Inferior parietal cortex (tissue), 1 donor: ENCODE measurements around the gene PLP2.
"Not testable (repeated sequence)": the region's sequence is repeated elsewhere in the genome, so short reads cannot be mapped to it uniquely, and the experiment has no call there.

Experiments
- DNase-seq: peaks from one replicate; pipeline ENCODE4 v3.0.0-alpha.2; 2016; ENCODE audit errors: extremely low spot score

The PLP2 gene, protein sequence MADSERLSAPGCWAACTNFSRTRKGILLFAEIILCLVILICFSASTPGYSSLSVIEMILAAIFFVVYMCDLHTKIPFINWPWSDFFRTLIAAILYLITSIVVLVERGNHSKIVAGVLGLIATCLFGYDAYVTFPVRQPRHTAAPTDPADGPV

DNA sequence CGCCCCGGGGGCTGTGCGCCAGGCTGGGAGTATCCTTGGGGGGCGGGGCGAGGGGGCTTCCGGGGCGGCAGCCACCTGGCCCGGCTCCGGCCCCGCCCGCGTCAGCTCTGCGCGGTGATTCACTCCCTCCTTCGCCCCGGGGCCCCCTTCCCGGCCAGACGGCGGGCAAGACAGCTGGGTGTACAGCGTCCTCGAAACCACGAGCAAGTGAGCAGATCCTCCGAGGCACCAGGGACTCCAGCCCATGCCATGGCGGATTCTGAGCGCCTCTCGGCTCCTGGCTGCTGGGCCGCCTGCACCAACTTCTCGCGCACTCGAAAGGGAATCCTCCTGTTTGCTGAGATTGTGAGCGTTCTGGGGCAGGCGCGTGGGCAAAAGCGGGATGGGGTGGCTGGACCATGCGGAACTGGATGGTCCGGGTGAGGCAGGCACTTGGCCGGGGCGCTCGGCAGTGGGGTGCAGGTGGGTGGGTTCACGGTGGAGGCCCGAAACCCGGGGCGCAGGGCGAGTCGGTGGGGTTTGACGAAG, at the start of gene PLP2:
Gene PLP2, plus strand, starts transcription at position 147 of the 528 bp plus-strand sequence. Its CDS starts 103 bp downstream, at position 250.
- DNase-seq, result no peak

DNA sequence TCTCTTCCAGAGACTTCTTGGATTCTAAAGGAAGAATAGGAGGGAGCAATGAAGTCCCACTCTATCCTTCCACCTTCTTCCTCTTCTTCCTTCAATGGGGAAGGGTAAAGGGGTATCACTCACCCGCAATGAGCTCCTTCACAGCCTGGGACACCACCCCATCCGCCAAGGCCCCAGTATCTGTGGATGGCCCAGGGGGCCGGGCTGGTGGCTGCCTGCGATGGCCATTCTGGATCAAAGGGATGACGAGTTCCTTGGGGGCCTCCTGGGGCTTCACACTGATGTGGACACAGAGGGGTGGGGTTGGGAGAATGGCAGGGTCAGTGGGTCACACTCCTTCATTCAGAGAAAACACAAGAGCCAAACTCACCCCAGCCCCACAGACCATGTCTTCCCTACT, 49.2 kb upstream of the PLP2 start:
- DNase-seq, result no peak

DNA sequence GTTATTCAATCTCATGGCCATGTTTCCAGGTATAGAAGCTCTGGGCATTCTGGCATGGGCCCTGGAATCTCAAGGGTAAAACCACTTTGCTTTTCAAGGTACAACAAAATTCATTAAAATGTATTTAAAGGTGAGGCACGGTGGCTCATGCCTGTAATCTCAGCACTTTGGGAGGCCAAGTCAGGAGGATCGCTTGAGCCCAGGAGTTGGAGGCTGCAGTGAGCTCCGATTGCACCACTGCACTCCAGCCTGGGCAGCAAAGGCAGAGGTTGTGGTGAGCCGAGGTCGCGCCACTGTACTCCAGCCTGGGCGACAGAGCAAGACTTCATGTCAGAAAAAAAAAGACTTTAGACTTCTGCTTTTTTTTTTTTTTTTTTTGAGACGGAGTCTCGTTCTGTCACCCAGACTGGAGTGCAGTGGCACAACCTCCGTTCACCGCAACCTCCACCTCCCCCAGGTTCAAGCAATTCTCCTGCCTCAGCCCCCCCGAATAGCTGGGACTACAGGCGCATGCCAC, 43.9 kb upstream of the PLP2 start:
- DNase-seq, result not testable (repeated sequence)

DNA sequence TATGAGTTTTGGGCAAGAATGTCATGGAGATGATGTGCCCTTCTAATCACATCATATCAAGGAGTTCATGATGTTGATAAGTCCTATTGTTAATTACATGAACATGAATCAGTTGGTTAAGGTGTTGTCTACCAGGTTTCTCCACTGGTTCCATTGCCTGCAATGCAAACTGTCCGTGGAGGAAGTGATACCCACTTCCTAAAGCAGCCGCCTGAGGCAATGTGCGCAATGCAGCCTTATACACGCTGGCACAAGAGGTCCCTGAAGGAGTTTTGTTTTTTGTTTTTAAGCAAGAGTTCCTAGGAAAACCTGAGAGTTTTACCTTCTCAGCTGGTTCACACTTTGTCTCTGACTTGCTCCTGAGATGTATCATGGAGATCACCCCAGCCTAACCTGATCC, 42.3 kb upstream of the PLP2 start:
- no peak for DNase-seq

DNA sequence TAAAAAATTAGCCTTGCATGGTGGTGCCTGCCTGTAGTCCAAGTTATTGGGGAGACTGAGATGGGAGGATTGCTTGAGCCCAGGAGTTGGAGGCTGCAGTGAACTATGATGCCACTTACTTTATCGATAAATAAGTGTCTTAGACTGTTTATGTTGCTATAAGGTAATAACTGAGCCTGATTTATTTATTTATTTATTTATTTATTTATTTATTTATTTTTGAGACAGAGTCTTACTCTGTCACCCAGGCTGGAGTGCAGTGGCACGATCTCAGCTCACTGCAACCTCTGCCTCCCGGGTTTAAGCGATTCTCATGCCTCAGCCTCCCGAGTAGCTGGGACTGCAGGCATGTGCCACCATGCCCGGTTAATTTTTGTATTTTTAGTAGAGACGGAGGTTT, 39.4 kb upstream of the PLP2 start:
- not testable (repeated sequence) for DNase-seq

DNA sequence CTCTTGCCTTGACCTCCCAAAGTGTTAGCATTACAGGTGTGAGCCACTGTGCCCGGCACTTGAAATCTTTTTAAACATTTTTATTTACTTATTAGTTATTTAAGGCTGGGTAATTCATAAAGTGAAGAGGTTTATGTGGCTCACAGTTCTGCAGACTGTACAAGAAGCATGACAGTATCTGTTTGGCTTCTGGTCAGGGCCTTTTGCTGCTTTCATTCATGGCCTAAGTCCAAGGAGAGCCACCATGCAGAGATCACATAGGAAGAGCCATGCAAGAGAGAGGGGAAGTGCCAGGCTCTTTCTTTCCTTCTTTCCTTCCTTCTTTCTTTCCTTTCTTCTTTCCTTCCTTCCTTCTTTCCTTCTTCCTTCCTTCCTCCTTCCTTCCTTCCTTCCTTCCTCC, 37.9 kb upstream of the PLP2 start:
- no peak for DNase-seq

DNA sequence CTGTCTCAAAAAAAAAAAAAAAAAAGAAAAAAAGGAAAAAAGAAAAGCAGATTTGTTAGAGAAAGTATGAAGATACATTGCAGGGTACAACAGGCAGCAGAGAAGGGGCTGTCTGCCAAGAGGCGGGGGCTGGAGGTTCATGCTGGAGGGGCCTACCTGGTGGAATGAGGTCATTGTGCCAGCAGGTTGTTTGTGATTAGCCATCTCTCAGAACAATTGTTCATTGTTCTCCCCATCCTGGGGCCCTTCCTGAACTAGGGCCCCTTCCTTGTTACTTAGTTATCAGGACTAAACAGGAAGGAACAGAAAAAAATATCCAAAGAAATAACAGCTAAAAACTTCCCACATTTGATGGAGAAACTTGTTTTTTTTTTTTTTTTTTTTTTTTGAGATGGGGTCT, 34.2 kb upstream of the PLP2 start:
- DNase-seq, result no peak

DNA sequence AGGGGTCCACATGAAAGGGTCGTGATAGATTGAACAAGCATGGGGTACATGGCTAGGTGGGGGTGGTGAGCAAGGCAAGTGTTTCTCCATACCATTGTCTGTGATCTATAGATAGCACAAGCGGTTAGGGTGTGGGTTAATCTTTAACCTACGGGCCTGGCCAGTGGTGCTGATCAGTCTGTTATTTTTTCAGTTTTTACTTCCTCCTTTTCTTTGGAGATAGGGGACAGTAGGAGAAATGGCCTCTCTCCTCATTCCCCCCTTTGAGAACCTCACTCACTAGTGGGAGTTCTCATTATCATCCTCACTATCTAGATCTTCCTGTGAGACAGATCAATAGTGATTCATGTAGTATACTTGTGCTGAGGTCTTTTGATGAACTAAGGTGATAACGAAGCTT, 32.0 kb upstream of the PLP2 start:
- no peak for DNase-seq

DNA sequence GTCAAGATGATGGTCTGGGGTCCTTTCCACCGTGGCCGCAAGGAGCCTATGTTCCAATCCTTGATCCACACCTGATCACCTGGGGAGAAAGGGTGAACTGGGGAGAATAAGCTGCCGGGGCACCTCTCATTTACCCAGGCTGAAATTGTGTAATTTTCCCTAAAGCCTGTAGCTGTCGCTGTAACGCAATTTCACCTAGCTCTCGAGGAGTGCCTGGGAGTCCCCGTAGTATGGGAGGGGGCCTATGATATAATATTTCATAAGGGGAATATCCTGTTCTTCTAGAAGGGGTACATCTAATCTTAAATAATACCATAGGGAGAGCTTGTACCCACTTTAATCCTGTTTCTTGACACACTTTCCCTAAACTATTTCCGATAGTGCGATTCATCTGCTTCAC, 29.4 kb upstream of the PLP2 start:
- not testable (repeated sequence) for DNase-seq

DNA sequence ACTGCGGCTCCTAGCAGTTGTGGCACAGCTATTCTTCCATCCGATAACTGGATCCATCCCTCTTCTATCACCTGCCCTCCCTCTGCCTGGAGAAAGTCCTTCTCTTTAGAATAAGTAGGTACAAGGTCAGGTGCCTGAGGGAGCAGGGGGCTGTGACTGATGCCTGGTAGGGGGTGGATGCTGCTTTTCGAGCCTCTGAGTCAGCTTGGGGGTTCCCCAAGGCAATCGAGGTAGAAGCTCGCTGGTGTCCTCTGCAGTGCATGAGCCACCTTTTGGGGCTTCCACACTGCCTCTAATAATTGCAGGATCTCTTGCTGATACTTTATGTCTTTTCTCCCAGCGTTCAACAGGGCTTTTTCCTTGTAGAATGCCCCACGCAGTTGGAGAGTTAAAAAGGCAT, 28.5 kb upstream of the PLP2 start:
- DNase-seq, result not testable (repeated sequence)

DNA sequence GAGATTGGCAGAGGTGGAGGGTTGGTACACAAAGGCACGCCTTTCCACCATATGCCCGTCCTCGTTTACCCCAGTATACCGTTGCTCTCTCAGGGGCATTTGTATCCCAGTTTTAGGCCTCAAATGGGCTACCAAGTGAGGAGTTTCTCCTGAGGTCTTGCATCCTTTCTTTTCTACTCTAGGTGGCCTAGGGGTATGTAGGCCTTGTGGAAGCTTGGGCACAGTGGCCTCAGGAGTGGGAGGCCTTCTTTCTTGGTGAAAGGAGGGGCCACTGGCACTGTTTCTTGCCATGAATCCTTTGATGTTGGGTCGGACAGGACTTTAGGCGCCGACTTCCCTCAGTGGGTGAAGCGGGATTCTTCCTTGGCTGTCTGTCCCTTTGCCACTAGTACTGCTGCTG, 24.4 kb upstream of the PLP2 start:
- no peak for DNase-seq

DNA sequence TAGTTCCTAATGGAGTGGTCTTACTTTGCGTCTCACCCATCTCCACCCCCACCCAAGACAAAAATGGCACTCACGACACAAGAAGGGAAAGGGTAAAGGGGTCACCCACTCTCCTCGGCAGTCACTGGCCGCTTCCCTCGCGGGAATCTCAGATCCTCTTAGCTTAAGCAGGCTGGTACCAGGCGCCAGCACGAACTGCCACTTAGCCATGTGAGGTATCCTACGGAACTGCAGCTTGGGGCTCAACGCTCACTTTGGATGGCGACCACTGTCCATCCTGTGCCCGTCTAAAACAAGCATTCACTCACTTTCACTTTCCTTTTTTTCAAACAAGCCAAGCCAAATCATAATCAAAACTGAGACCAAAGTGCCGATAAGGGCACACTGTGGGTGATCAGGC, 23.8 kb upstream of the PLP2 start:
- no peak for DNase-seq

DNA sequence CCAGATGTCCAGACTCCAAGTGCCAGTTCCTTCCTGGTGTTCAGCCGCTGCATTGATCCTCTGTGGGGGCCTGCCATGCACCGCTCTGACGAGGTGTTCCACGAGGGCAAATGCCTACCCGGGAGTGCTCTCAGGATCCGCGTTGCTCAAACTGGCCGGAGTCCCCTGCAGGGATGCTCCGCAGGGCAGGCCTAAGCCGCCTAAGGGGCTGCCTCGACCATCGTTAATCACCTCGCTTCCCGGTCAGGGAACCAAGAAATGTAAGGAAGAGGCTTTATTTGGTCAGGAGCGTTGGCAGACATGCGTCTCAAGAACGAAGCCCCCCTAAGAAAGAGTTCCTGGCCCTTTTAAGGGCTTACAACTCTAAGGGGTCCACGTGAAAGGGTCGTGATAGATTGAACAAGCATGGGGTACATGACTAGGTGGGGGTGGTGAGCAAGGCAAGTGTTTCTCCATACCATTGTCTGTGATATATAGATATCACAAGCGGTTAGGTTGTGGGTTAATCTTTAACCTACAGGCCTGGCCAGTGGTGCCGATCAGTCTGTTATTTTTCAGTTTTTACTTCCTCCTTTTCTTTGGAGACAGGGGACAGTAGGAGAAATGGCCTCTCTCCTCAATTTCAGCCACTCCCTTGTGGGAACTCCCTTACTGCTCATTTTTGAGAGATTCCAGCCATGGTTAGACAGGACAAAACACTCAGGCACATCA, 23.2 kb upstream of the PLP2 start:
- DNase-seq, result not testable (repeated sequence)

DNA sequence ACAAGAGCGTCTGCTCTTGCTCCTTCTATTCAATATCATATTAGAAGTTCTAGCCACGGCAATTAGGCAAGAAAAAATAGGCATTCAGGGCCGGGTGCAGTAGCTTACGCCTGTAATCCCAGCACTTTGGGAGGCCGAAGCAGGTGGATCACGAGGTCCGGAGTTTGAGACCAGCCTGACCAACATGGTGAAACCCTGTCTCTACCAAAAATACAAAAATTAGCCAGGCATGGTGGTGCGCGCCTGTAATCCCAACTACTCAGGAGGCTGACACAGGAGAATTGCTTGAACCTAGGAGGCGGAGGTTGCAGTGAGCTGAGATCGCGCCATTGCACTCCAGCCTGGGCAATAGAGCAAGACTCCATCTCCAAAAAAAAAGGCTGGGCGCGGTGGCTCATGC, 22.4 kb upstream of the PLP2 start:
- not testable (repeated sequence) for DNase-seq

DNA sequence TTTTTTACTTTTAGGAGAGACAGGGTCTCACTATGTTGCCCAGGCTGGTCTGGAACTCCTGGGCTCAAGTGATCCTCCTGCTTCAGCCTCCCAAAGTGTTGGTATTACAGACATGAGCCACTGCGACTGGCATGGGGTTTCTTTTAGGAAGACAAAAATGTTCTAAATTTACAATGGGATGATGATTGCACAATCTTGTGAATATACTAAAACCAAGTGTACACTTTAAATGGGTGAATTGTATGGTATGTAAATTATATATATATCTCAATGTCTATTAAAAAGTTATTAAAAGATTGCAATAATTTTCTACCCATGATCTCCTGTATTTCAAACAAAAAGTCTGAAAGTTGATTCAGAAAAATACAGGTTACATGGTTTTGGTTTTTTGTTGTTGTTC, 18.2 kb upstream of the PLP2 start:
- DNase-seq, result no peak

DNA sequence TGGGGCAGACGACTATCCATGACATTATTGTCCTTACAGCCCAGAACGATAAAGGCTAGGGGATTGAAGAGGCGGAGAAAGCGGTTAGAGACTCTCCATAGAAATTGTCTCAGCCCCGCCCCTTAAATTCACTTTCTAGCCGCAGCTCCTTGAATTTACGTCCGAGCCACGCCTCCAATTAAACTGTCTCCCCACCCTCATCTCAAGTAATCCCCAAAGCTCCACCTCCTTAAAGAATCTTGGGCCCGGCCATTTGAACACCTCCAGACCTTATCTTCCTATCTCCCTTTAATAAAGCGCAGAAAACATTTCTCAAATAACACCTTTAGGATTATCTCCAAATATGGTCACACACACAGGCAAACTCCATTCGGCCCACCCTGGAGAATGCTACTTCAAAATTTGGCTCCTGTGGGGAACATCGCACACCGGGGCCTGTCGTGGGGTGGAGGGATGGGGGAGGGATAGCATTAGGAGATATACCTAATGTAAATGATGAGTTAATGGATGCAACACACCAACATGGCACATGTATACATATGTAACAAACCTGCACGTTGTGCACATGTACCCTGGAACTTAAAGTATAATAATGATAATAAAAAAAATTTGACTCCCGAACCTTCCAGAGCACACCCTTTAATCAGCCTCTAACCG, 16.3 kb upstream of the PLP2 start:
- DNase-seq, result peak; percentile 46

DNA sequence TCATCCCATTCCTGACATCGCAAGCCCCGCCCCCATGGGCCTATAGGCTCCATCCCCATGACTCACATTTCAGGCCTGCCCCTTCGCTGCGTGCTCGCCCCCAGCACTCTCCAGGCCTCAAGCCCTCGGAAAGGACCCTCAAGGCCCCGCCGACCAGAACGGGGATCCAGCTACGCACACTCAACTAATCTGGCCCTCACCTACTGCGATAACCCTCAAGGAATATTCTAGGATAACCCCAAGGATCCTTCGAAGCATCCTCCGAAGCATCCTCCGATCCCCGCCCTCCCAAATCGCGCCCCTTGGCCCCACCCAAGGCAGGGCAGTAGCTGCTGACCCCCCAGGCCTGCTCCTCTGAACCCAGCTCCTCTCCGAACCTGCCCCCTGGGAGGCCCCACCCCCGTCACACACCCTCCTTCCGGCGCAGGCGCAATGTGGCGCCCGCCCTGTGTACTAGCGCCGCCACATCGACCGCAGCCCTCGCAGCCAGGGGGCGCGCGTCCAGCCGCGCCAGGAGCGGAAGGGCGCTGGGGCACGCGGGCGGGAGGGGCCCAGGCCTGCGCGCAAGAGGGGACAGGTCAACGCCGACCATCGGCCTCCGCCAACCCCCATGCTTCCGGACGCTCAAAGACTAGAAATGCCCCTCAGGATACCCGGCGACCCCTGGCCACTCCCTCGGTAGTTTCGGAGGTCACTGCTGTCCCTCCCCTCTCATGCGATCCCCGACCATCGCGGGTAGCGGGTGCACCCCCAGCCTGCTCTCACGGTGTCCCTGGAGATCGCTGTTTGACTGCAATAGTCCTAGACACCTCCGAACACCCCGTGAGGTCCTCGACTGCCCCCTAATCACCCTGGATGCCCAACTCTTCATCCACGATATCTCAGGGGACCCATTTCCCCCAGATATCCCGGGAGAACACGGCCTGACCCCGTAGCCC, 15.5 kb upstream of the PLP2 start:
- DNase-seq, result peak; percentile 79

DNA sequence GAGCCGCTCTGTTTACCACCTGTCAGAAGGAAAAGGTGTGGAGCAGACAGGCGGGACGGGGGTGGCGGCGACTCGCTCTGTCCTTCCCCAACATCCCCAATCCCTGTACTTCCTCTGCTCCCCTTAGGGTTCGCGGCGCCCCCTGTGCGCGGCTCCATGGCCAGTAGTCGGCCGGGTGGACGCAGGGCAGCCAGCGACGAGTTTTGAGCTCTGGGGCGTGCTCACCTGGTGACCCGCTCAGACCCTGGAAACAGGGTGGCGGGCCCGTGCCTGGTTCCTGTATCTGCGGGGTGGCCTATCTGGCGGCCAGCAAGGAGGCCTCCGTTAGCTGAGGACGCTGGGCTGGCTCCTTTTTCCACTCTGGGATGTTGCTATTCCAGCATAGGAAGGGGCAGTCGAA, 14.5 kb upstream of the PLP2 start:
- no peak for DNase-seq

DNA sequence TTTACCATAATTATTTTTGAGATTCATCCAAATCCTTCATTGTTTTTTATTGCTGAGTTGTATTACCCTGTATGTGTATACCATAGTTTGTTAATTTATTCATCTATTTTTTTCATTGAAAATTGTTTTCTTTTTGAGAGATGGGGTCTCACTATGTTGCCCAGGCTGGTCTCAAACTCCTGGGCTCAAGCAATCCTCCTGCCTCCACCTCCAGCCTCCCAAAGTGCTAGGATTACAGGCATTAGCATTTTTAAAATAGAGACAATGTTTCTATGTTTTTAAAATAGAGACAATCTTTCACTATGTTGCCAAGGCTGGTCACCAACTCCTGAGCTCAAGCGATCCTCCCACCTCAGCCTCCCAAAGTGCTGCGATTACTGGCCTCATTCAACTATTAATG, 10.8 kb upstream of the PLP2 start:
- no peak for DNase-seq

DNA sequence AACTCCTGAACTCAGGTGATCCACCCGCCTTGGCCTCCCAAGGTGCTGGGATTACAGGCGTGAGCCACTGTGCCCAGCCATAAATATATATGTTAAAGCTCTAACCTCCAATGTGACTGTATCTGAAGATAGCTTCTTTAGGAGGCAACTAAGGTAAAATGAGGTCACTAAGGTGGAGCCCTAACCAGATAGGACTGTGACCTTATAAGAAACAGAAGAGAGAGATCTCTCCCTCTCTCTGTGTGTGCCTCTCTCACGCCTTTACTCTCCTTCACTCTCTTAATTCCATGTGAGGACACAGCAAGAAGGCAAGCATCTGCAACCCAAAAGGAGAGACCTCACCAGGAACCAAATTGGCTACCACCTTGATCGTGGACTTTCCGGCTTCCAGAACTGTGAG, 10.1 kb upstream of the PLP2 start:
- no peak for DNase-seq

DNA sequence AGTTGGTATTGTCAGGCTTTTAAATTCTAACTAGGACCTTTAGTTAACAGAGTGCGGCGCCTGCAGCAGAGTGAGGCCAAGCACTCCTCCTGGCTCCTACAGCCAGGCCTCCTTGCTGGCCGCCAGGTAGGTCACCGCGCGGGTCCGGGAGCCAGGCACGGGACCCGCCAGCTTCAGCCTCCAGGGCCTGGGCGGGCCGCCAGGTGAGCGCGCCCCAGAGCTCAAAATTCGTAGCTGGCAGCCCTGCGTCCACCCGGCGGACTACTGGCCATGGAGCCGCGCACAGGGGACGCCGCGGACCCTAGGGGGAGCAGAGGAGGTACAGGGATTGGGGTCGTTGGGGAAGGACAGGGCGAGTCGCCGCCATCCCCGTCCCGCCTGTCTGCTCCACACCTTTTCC, 9.1 kb upstream of the PLP2 start, which contains the start of gene MAGIX:
Gene MAGIX, plus strand, starts transcription at position 139 of the 400 bp plus-strand sequence. Its CDS starts 132 bp downstream, at position 271.
- DNase-seq, result no peak
